HG03378 (cell line): ENCODE measurements around the gene DDX10.

Experiments used
- ATAC-seq: cut with Tn5 transposase; IDR thresholded peaks from one replicate; pipeline ENCODE4 v1.9.1; 2021; ENCODE audit warnings: mild to moderate bottlenecking, moderate library complexity; ENCODE audit not compliant: unreplicated experiment

Gene DDX10

DNA sequence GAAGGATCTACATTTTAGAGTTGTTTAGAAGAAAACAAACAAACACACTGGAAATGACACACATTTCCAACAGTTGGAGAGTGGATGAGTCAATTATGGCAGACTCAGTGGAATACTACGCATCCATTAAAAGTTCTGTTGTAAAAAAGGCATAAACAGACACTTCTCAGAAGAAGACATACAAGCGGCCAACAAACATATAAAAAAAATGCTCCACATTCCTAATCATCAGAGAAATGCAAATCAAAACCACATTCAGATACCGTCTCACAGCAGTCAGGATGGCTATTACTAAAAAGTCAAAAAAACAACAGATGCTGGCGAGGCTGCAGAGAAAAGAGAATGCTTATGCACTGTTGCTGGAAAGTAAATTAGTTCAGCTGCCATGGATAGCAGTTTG, 298.2 kb downstream of the DDX10 start:
- ATAC-seq: no peak

DNA sequence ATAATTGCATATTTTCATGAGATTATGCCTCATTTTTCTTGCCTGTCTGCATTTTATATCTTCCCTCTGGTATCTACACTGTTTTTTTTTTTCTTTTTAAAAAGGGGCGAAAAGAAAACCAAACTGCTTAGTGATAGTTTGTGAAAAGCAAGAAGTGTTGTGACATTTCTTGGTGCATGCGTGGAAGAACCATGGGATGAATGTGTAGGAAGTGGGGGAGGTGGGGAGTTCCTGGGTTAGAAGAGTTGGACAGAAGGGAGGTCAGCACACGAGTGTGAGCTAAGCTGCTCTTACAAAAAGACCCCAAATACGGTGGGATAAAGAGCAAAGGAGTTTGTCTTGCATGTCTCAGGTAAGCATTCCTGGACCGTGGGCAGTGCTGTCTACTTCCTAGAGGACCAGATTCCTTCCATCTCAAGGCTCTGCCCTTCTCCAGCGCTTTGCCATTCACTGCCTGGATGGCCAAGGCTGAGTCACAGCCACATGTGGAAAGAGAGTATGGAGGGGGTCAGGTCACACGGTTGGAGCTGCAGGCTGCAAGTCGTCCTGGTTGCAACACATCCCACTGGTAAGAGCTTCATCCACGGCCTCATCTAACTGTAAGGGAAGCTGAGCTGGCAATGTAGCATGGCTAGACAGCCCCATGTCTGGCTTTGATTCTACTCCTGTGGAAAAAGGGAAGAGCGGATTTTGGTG, 300.6 kb downstream of the DDX10 start:
- ATAC-seq: no peak

DNA sequence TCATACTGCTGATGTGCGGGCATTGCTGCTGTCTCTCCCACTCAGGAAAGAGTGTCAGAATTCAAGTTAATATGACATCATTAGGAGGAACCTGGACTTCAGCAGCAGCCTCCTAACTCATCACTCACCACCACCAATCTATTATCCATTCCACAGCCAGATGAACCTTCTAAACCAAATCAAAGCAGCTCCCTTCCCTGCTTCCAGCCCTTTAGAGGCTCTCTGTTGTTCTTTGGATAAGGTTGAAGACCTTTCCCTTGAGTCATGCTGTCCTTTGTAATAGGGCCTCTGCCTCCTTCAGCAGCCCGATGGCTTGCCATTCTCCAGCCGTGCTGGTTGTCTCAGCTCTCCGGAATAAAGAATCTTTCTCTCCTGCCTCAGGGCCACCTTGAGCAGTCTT, 301.3 kb downstream of the DDX10 start:
- ATAC-seq: no peak

DNA sequence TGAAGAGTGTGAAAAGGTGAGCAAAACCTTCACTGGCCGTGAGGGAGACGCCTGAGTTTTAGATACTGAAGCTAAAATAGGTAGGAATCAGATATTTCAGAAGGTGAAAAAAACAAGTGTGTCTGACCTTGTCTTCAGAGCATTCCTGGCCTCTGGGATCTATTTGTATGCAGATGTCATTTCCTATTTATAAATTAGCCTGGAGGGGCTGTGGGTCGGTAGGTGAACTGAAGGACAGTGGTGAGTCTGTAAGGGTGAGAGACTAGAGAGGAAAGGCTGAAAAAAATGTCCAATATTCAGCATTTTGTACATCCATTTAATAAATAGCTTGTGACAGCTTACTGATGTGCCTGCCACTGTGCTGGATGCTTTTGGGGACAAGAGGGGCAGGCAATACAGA, 302.1 kb downstream of the DDX10 start:
- ATAC-seq: no peak

DNA sequence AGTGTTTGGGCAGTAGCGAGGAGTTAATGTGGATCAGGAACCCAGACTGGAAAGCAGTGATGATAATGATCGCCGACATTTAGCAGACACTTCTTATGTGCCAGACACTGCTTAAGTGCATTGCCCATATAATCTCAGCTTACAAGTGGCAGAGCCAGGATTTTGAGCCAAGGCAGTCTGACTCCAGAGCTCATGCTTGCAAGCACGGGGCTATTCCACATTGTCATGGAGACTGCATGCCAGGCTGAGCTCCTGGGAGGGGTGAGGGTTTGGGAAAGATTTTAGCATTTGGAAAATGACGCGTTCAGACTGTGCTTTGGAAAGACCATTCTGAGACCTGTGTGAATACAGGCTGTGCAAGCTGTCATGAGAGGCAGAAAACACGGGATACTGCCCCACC, 302.7 kb downstream of the DDX10 start:
- no peak for ATAC-seq

DNA sequence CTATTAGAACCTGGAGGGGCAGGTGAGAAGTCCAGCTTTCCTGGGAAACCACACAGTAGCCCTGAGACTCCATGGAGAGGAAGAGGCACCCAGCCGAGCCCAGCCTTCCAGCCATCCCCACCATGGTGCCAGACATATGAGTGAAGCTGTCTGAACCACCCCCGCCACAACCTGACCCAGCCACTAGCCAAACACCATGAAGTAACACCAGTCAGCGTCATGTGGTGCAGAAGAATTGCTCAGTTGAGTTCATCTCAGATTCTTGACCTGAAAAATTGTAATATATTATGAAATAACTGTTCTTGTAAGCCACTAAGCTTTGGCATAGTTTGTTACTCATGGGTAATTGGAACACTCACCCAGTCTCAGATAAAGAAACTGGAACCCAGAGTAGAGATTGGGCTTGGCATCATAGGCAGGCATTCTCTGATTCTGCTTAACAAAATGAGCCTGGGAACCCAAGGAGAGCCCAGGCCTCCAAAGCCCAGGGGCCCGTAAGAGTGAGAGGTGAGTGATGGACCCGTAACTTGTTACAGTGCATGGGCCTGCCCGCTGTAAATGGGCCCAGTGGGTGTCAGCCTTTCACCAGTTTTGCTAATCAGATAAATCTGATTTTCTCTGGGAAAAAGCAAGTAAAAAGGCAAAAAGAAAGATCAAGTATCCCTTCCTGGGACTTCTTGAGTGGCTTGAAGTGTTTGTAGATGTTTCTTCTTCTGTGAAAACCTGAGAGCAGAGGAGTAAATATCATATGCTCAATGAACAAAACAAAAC, 305.5 kb downstream of the DDX10 start:
- no peak for ATAC-seq

DNA sequence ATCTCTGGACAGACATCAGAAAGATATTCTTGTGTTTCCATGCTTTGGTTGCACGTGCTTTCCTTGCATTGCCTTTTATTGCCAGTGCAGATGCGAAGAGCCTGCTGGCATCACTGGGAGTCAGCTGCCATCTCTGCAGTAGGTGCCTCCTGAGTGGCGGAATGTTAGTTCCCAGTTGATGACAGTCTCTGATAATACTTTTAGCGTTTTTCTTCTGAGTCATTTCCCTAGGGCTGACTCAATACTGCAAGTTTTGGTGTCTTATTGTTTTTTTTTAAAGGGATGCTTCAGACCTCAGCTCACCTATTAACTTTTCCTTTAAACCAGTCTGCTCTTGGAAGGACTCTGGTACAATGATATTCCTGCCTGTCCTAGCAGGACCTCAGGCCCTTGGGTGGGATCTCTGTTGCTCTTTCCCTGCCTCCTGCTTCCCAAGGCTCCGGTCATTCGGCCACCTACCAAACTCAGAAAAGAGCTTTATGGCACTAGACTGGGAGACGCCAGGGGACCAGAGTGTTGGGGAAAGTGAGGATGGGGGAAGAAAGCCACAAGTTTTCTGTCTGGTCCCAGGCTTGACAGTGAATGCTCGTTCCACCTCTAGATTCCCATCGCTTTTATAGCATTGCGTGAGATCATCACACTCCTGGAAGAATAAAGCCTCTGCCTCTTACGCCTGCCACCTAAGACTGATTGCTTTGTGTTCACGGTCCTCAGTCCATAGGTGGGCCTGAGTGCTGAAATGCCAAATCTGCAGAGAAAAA, 308.7 kb downstream of the DDX10 start:
- no peak for ATAC-seq

DNA sequence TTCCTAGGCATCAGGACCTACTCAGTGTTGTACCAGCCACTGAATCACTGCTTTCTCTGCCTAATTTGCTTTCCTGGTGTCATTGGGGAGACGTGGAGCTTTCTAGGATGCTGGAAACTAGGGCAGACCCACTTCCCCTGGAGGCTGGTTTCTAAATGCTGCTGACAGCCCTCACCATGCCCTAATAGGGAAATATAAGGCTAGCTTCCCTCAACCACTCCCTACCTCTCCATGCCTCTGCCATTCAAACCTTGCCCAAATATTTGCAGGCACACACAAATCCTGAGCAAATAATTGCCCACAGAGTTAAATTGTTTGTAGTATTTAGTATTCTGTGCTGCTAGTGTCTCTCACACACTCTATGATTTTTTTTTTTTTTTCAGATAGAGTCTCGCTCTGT, 310.2 kb downstream of the DDX10 start:
- no peak for ATAC-seq

DNA sequence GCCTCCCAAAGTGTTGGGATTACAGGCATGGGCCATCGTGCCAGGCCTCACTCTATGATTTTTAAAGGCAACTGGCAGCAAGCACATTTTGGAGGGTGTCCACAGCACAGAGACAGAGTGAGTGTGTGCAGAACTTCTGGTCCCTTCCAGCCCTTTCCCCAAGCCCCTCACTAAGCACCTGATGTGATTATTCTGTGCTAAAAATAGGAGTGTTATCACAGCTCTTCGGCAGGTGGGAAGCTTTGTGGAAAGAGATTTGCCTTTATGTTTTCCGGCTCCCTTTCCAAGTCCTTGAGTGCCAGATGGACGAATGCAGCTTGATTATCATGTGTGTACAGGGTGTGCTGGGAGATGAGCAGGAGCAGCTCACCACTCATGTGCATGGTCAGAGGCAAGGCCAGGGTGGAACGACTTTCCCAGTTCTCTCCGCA, 310.8 kb downstream of the DDX10 start:
- no peak for ATAC-seq

DNA sequence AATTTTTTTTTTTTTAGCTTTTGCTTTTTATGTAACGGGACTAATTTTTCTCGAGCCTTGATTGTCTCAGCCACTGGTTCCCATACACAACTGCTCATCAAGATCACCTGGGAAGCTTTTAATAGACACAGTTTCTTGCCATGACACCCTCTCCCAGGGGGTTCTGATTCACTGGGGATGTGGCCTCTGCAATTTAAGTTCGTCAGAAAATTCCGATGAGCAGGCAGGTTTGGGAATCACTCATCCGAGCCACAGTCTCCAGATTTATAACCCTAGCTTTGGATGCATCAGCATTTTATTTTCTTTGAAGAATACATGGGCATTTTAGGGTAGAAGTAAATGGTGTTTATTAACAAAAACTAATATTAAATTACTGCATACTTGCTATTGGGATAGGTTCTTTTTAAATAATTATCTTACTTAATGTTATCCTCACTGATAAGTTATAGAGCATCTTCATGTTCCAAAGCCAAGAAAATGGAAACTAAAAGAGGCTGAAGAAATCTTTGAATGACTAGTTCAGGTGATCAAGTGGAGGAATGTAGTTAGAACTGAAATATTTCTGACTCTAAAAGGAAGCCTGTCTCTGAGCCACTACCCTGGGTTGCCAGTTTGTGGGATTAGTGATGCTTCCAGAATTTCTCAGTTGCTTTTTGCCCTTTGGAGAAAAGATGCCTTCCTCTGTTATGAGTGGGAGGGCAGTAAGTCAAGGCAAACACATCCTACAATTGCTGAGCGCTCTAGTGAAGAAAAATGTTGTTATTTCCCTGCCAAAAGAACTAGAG, 319.0 kb downstream of the DDX10 start:
- no peak for ATAC-seq

DNA sequence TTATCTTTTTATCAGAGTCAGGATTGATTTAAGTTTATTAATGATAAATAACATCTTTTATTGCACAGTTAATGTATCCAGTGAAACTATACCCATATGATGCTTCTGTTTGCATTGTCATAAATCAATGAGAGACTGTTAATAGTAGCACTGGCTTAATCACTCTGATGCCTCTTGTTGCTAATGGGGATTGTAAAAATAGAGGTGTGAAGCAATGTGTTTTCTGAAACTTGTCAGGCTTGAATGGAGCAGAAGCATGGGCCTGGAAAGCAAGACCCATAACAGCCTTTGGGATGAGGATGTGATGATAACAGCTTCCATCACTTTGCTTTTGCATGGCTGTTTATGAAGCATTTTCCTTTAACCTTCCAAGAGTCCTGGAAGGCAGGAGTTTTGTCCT, 319.7 kb downstream of the DDX10 start:
- ATAC-seq: no peak

DNA sequence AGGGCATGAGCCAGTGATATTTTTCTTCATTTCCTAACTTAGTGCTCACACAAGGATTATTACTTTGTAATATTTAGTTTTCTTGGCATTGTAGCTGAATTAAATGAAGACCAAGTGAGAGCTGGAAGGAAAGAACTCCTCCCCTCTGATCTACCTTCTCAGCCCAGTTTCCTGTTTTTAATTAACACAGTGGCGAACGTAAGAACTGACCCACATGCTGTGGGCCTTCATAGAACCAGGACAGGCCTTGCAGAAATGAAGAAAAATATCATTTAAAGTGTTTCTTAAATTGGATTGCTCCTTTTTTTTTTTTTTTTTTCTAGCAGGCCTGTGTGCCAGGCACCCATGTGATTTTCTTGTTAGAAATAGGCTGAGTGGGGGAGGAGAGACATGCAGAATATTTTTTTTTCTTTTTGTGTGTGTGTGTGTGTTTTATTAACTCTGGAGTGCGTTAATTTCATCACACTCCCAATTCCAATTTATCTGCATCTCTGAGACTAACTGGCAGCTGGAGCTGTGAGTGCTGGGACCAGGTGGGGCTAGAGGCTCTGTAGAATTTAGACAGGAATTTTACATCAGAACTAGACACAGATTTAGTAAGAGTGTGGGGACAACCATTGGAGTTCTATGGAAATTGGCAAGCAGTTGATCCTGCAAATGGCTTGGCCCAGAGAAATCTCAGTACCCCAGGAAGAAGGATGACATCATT, 320.5 kb downstream of the DDX10 start:
- no peak for ATAC-seq

DNA sequence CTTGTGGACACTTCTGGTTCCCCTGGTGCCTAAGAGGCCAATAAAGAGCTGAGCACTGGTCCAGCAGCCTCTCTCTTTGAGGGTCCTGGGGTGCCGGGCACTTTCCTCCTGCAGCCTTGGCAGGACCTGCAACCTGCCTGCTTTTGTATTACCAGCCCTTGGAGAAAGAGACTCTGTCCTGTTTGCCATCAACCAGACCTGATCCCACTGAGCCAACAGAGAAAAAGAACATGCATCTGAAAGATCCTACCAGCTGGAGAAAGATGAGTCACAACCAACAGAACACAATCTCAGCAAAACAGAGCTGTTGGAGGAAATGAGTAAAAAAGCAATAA, 321.0 kb downstream of the DDX10 start:
- no peak for ATAC-seq
